GM18505 (cell line): Measurements from ENCODE around the gene STMN1.

Experiments used
- ATAC-seq: cut with Tn5 transposase; IDR thresholded peaks from one replicate; pipeline ENCODE4 v1.9.1; 2021; ENCODE audit not compliant: unreplicated experiment
- POLR2A ChIP-seq: IDR thresholded peaks from 4 replicates; pipeline ENCODE4 v1.6.1; 2011; ENCODE audit warnings: borderline replicate concordance; ENCODE audit not compliant: insufficient read depth, insufficient read length; ENCODE audit errors: extremely low read depth

The STMN1 gene

GRCh38 chr1:25929016-25929415 lies 22.8 kb upstream of the STMN1 start:
- no peak for ATAC-seq
- TF ChIP-seq POLR2A, result no peak

- no peak for ATAC-seq
- TF ChIP-seq POLR2A, result no peak
Observed at GRCh38 chr1:25927521-25928265, 21.5 kb upstream of the STMN1 start.

GRCh38 chr1:25926731-25927496 lies 20.7 kb upstream of the STMN1 start:
- ATAC-seq, result no peak
- TF ChIP-seq POLR2A, result no peak

- TF ChIP-seq POLR2A, result no peak
- ATAC-seq, result no peak
Observed at GRCh38 chr1:25924454-25924853, 18.2 kb upstream of the STMN1 start.

- TF ChIP-seq POLR2A, result no peak
- no peak for ATAC-seq
Observed at GRCh38 chr1:25922971-25923552, 16.8 kb upstream of the STMN1 start.

- no peak for ATAC-seq
- no peak for TF ChIP-seq POLR2A
Observed at GRCh38 chr1:25922056-25922970, 16.1 kb upstream of the STMN1 start.

- no peak for ATAC-seq
- TF ChIP-seq POLR2A, result no peak
Observed at GRCh38 chr1:25918615-25919014, 12.4 kb upstream of the STMN1 start.

- no peak for TF ChIP-seq POLR2A
- ATAC-seq, result no peak
Observed at GRCh38 chr1:25917996-25918395, 11.8 kb upstream of the STMN1 start.

- TF ChIP-seq POLR2A, result no peak
- no peak for ATAC-seq
Observed at GRCh38 chr1:25916460-25916859, 10.2 kb upstream of the STMN1 start.

GRCh38 chr1:25914074-25914995 lies 8.1 kb upstream of the STMN1 start:
- ATAC-seq, result no peak
- TF ChIP-seq POLR2A, result no peak

GRCh38 chr1:25913206-25913605 lies 7.0 kb upstream of the STMN1 start:
- no peak for TF ChIP-seq POLR2A
- ATAC-seq, result no peak
